ENCODE results near the gene CPNE6. TPM values are rescaled to one million over a fixed set of nuclear protein-coding genes. Genes with fewer than 3 reads are reported as not detected.

CPNE6 gene
- total and polyA plus RNA-seq, 8 donors = 0.12 TPM; not detected in 7

DNA sequence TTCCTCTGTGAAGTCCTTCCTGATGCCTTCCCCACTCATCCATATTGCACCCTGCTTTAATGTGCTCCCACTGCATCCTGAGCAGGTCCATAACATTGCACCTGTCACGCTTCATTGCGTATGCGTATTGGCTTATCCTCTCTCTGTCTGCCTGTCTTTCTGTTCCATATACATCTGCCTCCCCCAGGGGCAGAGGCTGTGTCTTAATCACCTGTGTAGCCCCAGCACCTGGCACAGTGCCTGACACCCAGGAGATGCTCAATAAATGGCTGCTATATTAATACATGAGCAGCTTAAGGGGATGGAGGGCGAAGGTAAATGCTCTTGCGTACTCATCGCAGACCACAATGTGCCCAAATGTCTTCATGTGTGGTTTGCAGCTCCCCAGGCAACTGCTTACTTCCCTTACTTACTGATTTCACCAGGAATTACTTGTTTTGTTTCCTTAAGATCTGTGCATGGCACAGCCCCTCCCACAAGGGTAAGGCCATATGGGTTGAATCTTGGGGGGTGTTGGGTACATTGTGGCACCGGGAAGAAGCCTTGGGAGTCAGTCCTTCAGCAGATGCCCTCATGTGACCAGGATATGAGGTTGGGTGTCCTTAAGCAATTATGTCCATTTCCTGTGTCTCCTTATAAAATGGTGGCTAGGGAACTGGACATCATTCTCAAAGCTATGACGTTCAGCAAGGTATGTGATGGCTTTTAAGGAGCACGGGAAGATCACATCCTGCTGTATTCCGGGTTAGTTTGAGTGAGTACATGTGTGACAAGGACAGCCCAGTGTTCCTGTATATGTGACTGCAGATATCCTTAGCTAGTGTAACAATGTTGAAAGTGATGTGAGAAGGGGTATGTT lies 848 bp upstream of the CPNE6 start:
- intact Hi-C loops (cut with DNase I) = no loop called here
- Histone ChIP-seq H3K27me3 (peaks cover 0 to 20% of the 10 kb centered on the region in 2 donors), H3K36me3 (no peaks in the 10 kb centered on the region), H3K4me3 (no peak overlapping the region), H3K9me3 (no peaks in the 10 kb centered on the region), H3K4me1 (no peaks in the 10 kb centered on the region), H3K27ac (no peak overlapping the region)
- TF ChIP-seq, protein P1, sequence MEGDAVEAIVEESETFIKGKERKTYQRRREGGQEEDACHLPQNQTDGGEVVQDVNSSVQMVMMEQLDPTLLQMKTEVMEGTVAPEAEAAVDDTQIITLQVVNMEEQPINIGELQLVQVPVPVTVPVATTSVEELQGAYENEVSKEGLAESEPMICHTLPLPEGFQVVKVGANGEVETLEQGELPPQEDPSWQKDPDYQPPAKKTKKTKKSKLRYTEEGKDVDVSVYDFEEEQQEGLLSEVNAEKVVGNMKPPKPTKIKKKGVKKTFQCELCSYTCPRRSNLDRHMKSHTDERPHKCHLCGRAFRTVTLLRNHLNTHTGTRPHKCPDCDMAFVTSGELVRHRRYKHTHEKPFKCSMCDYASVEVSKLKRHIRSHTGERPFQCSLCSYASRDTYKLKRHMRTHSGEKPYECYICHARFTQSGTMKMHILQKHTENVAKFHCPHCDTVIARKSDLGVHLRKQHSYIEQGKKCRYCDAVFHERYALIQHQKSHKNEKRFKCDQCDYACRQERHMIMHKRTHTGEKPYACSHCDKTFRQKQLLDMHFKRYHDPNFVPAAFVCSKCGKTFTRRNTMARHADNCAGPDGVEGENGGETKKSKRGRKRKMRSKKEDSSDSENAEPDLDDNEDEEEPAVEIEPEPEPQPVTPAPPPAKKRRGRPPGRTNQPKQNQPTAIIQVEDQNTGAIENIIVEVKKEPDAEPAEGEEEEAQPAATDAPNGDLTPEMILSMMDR (IDR thresholded peaks at IDR 0.05) = no peak
- DNase-seq (no peak), ATAC-seq (no peak)

GRCh38 chr14:24071836-24072430 lies 571 bp downstream of the CPNE6 start:
- Histone ChIP-seq H3K9me3 (no peaks in the 10 kb centered on the region), H3K36me3 (no peaks in the 10 kb centered on the region), H3K4me3 (no peak overlapping the region), H3K4me1 (no peaks in the 10 kb centered on the region), H3K27ac (no peak overlapping the region), H3K27me3 (peaks cover 0 to 20% of the 10 kb centered on the region in 2 donors)
- no peak for ATAC-seq
- TF ChIP-seq, protein P1 (IDR thresholded peaks at IDR 0.05) = no peak
- DNase-seq = peak in 1 of 4 donors; percentile 33
- intact Hi-C loops (cut with DNase I) = no loop called here

DNA sequence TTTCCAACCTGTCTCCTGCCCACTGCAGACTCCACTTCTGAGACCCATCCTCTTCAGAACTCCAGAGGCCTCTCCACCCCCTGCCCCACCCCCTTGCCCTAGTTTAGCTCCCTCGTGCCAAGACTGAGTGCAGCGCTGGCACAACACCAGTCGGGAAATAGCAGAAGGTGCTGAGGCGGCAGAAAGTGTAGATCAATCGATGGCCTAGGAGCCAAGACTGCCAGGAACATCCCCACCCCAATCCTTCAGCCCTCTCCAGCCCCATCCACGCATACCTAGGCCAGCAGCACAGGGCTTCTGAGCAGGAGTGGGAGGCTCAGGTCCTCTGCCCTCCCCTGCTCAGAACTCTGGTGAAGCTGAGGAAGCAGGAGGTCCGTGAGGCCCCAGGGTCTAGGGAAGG lies 1.1 kb downstream of the CPNE6 start:
- ATAC-seq = no peak

GRCh38 chr14:24072881-24073877 lies 1.8 kb downstream of the CPNE6 start:
- H3K27me3 ChIP-seq = peaks cover 0 to 20% of the 10 kb centered on the region in 2 donors
- DNase-seq (peak in 1 of 4 donors; percentile 48), ATAC-seq (no peak)
- intact Hi-C loops (cut with DNase I) = no loop called here
- H3K9me3 ChIP-seq = no peaks in the 10 kb centered on the region
- TF ChIP-seq, protein P1 (IDR thresholded peaks at IDR 0.05) = no peak
- H3K4me3 ChIP-seq = no peak overlapping the region
- H3K36me3 ChIP-seq = no peaks in the 10 kb centered on the region
- H3K27ac ChIP-seq = no peak overlapping the region
- no peaks in the 10 kb centered on the region for H3K4me1 ChIP-seq

More for the DNA sequence above, 1.1 kb downstream of the CPNE6 start:
- Histone ChIP-seq H3K4me3 (no peak overlapping the region), H3K36me3 (no peaks in the 10 kb centered on the region), H3K27ac (no peak overlapping the region), H3K27me3 (peaks cover 0 to 20% of the 10 kb centered on the region in 2 donors), H3K4me1 (no peaks in the 10 kb centered on the region), H3K9me3 (no peaks in the 10 kb centered on the region)
- intact Hi-C loops (cut with DNase I) = no loop called here
- TF ChIP-seq, protein P1 (IDR thresholded peaks at IDR 0.05) = no peak
- peak in 1 of 4 donors; percentile 40 for DNase-seq
